Kidney epithelial cell (primary cell): Measurements from ENCODE around the gene CHST9. TPM values are rescaled to one million over a fixed set of nuclear protein-coding genes. Genes with fewer than 3 reads are reported as not detected.
"Not testable (repeated sequence)": the region's sequence is repeated elsewhere in the genome, so short reads cannot be mapped to it uniquely, and the experiment has no call there.

Source experiments
- DNase-seq: peaks from one replicate; pipeline ENCODE4 v3.0.0-alpha.2; 2010; ENCODE audit warnings: low read depth
- H3K27me3 ChIP-seq: 2 replicates; pipeline ENCODE4 v1.6.0; 2011; ENCODE audit warnings: low read length; ENCODE audit not compliant: control insufficient read depth, insufficient read depth
- H3K36me3 ChIP-seq: 2 replicates; pipeline ENCODE4 v1.5.1; 2011; ENCODE audit warnings: low read length; ENCODE audit not compliant: control insufficient read depth, insufficient read depth
- H3K4me3 ChIP-seq: 2 replicates; pipeline ENCODE4 v1.5.1; 2011; ENCODE audit warnings: low read depth, mild to moderate bottlenecking, control low read depth, low read length
- total RNA-seq: library from RNA; depleted of rRNA; stranded (reverse); fragments of >200 nt; gene quantifications from 2 replicates; pipeline ENCODE4 v1.2.3, GENCODE V29; 2015
- TF ChIP-seq, protein P1 (sequence below): IDR thresholded peaks from 2 replicates; pipeline ENCODE4 v1.5.1; 2011; ENCODE audit warnings: mild to moderate bottlenecking, moderate library complexity, low read length, control low read depth, inconsistent platforms; ENCODE audit not compliant: insufficient read depth, poor library complexity, severe bottlenecking

CHST9 gene
- total RNA-seq, 1 donor from 2014 or later = 0.08 TPM

GRCh38 chr18:26989842-26990241 lies 195.3 kb downstream of the CHST9 start:
- no peaks in the 10 kb centered on the region for H3K27me3 ChIP-seq
- no peak overlapping the region for H3K4me3 ChIP-seq
- DNase-seq = no peak
- no peaks in the 10 kb centered on the region for H3K36me3 ChIP-seq
- TF ChIP-seq, protein P1, sequence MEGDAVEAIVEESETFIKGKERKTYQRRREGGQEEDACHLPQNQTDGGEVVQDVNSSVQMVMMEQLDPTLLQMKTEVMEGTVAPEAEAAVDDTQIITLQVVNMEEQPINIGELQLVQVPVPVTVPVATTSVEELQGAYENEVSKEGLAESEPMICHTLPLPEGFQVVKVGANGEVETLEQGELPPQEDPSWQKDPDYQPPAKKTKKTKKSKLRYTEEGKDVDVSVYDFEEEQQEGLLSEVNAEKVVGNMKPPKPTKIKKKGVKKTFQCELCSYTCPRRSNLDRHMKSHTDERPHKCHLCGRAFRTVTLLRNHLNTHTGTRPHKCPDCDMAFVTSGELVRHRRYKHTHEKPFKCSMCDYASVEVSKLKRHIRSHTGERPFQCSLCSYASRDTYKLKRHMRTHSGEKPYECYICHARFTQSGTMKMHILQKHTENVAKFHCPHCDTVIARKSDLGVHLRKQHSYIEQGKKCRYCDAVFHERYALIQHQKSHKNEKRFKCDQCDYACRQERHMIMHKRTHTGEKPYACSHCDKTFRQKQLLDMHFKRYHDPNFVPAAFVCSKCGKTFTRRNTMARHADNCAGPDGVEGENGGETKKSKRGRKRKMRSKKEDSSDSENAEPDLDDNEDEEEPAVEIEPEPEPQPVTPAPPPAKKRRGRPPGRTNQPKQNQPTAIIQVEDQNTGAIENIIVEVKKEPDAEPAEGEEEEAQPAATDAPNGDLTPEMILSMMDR = no peak

GRCh38 chr18:26981360-26982082 lies 203.6 kb downstream of the CHST9 start:
- TF ChIP-seq, protein P1 = no peak
- no peak for DNase-seq
- H3K36me3 ChIP-seq = no peaks in the 10 kb centered on the region
- H3K4me3 ChIP-seq = no peak overlapping the region
- no peaks in the 10 kb centered on the region for H3K27me3 ChIP-seq

GRCh38 chr18:26978812-26979341 lies 206.2 kb downstream of the CHST9 start:
- H3K4me3 ChIP-seq = no peak overlapping the region
- TF ChIP-seq, protein P1 = no peak
- H3K27me3 ChIP-seq = no peaks in the 10 kb centered on the region
- no peaks in the 10 kb centered on the region for H3K36me3 ChIP-seq
- no peak for DNase-seq

- DNase-seq = no peak
- Histone ChIP-seq H3K27me3 (no peaks in the 10 kb centered on the region), H3K4me3 (no peak overlapping the region), H3K36me3 (no peaks in the 10 kb centered on the region)
- TF ChIP-seq, protein P1 = no peak
These were observed 207.3 kb downstream of the CHST9 start for GRCh38 chr18:26977781-26978180.

DNA sequence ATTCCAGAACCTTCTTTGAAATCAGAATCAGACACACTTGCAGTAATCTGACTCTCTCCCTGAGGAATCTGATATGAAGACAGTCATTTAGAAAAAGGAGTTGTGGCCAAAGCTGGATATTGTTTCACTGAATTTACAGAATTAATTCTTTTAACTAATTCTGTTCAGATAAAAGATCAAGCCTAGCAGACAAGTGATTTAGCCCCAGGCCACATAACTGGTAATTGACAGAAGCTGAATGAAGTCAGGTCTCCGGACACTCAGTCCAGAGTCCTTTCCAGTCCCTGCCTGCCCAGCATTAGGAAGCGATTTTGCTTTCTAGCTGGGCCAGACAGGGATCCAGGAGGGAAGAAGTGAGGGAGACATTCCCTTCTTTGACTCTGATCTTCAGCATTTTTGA lies 208.9 kb downstream of the CHST9 start:
- no peak overlapping the region for H3K4me3 ChIP-seq
- no peaks in the 10 kb centered on the region for H3K27me3 ChIP-seq
- DNase-seq = no peak
- TF ChIP-seq, protein P1 = no peak
- no peaks in the 10 kb centered on the region for H3K36me3 ChIP-seq

DNA sequence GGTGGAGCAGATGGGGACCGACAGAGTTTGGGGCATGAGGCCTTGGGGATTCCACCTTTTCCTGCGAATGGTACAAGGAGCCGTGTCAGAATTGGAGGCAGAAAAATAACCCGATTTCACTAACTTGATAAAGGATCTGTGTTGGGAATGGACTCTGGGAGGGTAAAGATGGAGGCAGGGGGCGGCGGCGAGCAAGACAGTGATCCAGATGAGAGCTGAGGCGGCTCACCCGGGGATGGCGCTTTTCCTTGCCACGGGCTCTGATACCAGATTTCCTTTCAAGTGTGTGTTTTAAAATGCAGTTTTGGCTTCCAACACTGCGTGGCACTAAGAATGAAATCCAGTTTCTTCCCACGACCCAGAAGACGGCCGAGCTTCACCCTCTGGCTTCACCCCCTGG lies 212.6 kb downstream of the CHST9 start:
- not testable (repeated sequence) for DNase-seq, H3K4me3 ChIP-seq, H3K36me3 ChIP-seq, H3K27me3 ChIP-seq
